HL-60/S4 treated with retinoic acid at 250 ng/mL for 4 days and 3 days (cell line): ENCODE results near the gene SUSD2.
"Not testable (repeated sequence)": the region's sequence is repeated elsewhere in the genome, so short reads cannot be mapped to it uniquely, and the experiment has no call there.

ENCODE experiments used
- in situ Hi-C: fragments of 300-500 bp; cut with MboI; formaldehyde crosslinking; loops from 2 replicates; pipeline ENCODE4 v1.7.0; 2022; ENCODE audit warnings: low sequenced_read_pairs

SUSD2 gene

GRCh38 chr22:24209016-24209415 lies 27.7 kb downstream of the SUSD2 start:
- in situ Hi-C loops, result no loop called here

DNA sequence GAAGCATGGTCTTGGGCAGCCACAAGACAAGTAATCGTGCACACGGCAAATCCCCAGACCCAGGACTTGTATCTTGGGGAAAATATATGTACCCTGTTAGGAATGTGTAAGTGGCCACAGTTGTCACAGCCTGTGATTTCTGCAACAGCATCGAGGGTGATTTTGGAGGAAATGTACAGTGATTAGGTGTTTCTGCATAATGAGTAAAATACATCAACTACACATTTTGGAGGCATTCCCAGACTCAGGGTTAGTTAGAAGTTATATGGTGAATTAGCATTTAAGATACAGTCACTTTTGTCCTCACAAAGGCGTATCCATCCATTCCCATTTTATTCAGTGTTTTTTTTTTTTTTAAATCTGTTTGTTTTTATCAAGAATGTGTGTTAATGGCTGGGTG lies 28.4 kb downstream of the SUSD2 start:
- in situ Hi-C loops, result no loop called here

DNA sequence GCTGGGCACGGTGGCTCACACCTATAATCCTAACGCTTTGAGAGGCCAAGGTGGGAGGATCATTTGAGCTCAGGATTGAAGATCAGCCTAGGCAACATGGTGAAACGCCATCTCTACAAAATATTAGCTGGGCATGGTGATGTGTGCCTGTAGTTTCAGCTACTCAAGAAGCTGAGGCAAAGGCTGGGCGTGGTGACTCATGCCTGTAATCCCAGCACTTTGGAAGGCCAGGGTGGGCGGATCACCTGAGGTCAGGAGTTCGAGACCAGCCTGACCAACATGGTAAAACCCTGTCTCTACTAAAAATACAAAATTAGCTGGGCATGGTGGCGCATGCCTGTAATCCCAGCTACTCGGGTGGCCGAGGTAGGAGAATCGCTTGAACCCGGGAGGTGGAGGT lies 29.1 kb downstream of the SUSD2 start:
- in situ Hi-C loops, result not testable (repeated sequence)

- in situ Hi-C loops, result not testable (repeated sequence)
Observed at GRCh38 chr22:24211716-24212115, 30.4 kb downstream of the SUSD2 start.

DNA sequence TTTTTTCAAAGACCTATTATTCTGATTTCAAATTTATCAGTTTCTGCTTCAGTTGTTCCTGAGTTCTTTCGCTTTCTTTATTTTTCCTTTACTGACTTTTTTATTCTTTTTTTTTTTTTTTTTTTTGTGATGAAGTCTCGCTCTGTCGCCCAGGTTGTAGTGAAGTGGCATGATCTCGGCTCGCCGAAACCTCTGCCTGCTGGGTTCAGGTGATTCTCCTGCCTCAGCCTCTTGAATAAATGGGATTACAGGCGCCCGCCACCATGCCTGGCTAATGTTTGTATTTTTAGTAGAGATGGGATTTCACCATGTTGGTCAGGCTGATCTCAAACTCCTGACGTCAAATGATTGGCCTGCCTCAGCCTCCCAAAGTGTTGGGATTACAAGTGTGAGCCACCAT lies 31.8 kb downstream of the SUSD2 start:
- in situ Hi-C loops, result not testable (repeated sequence)

GRCh38 chr22:24214467-24215285 lies 33.4 kb downstream of the SUSD2 start:
- in situ Hi-C loops, result no loop called here

DNA sequence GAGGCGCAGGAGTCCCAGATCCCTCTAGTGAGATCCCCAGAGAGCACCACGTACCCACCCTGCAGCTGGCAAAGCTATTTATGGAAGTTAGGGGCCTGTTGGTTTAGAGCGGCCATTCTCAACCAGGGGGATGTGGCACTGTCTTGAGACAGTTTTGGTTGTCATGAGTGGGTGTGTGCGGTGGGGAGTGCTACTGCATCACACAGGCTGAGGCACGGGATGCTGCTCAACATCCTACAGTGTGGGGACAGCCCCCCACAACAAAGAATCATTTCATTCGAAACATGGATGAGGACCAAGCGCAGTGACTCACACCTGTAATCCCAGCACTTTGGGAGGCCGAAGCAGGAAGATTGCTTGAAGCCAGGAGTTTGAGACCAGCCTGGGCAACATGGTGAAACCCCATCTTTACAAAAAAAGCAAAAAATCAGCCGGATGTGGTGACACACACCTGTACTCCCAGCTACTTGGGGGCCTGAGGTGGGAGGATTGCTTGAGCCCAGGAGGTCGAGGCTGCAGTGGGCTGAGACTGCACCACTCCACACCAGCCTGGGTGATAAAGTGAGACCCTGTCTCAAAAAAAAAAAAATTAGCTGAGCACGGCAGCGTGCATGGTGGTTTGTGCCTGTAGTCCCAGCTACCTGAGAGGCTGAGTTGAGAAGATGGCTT lies 35.4 kb downstream of the SUSD2 start:
- in situ Hi-C loops, result no loop called here

GRCh38 chr22:24217384-24217783 lies 36.1 kb downstream of the SUSD2 start:
- in situ Hi-C loops, result no loop called here

GRCh38 chr22:24219750-24220149 lies 38.5 kb downstream of the SUSD2 start:
- in situ Hi-C loops, result no loop called here

DNA sequence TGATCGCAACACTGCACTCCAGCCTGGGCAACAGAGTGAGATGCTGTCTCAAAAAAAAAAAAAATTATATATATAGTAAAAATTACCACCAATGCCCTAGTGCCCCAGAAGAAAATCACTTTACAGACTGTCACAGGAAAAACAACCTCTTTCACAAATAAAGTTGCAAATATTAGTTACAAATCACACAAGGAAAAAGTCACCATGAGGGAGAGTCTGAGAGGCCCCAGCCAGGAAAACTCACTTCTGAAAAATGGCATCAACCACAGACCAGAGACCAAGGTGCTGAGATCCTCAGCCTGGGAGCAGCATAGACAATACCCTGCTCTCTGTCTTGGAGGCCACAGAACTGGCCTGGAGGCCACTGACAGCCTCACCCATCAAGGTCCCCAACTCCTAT lies 43.2 kb downstream of the SUSD2 start:
- in situ Hi-C loops, result no loop called here

- in situ Hi-C loops, result no loop called here
Observed at GRCh38 chr22:24225044-24225601, 43.8 kb downstream of the SUSD2 start.

GRCh38 chr22:24225951-24226350 lies 44.7 kb downstream of the SUSD2 start:
- in situ Hi-C loops, result no loop called here

DNA sequence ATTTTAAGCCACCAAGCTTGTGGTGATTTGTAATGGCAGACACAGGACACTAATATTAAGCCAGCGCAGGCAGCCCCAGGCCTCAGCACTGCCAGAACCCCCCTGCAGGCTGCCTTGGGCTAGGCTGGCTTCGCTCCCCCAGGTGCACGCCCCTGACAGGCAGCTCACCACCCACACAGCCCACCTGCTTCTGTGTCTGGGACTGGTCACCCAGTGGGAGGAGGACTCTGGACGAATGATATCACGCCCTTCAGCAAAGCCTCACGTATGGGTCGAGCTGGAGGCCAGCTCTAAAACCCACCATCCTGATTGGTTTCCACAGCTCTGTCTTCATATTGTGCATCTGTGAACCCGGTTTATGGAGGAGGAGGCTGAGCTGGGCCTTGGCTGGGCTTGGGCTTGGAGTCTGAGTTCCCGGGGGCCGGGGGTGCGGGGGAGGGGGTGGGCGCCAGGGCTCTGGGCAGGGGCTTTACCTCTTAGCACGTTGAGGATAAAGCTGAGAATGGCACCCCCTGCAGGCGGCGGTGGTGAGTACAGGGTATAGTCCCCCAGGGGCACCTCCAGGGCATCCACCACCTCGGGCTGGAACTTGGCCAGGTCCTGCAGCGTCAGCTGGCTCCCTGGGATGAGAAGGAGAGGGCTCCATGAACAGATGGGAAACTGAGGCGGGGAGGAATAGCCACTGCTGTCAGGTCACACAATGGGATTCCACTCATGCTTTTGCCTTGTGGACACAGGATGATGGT lies 49.8 kb downstream of the SUSD2 start:
- in situ Hi-C loops, result no loop called here

- in situ Hi-C loops, result no loop called here
Observed at GRCh38 chr22:24231706-24232105, 50.4 kb downstream of the SUSD2 start.

DNA sequence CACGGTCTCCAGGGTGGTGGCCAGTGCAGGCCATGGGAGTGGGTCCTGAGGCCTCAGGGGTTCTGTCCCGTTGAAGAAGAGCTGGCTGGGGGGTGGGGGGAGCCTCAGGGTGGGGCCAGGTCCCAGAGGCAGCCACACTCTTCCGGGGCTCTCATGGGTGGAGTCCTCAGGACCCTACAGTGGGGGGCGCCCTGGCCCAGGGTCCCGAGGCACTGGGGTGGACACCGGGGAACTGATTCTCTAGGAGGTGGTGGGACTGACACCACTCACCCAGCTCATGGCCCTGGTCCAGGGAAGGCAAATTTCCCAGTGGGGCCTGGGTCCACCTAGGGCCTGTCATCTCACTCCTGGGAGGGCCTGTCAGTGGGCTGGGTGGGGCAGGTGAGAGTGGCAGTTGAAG lies 50.8 kb downstream of the SUSD2 start:
- in situ Hi-C loops, result no loop called here

- in situ Hi-C loops, result no loop called here
Observed at GRCh38 chr22:24232725-24233124, 51.4 kb downstream of the SUSD2 start.

- in situ Hi-C loops, result no loop called here
Observed at GRCh38 chr22:24233235-24233634, 51.9 kb downstream of the SUSD2 start.

- in situ Hi-C loops, result no loop called here
Observed at GRCh38 chr22:24233816-24234215, 52.5 kb downstream of the SUSD2 start.

DNA sequence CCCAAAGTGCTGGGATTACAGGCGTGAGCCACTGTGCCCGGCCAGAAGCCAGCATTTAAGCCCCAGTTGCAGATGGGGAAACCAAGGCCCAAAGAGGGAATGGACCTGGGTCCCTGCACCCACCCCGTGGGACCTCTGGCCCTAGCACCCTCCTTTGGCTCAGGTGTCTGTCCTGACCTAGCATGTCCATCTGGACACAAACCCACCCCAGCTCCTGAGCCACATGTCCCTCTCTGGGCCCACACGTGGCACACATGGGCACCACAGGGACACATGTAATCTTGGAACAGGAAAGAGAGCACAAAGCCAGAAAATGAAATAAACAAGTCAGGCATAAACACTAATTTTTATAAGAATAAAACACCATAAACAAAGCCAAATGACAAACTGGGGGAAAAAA lies 54.0 kb downstream of the SUSD2 start:
- in situ Hi-C loops, result no loop called here

GRCh38 chr22:24236656-24237055 lies 55.4 kb downstream of the SUSD2 start:
- in situ Hi-C loops, result no loop called here

GRCh38 chr22:24238101-24238694 lies 56.9 kb downstream of the SUSD2 start:
- in situ Hi-C loops, result not testable (repeated sequence)
